Sigmoid colon (tissue), 7 donors: Measurements from ENCODE around the gene VWA5B1. TPM values are rescaled to one million over a fixed set of nuclear protein-coding genes. Genes with fewer than 3 reads are reported as not detected.

ENCODE experiments used
- DNase-seq: peaks from one replicate; pipeline ENCODE4 v3.0.0-alpha.2; 2019
- H3K27ac ChIP-seq, 4 donors: fragments of 200-600 bp; sonication (generic); one replicate each; pipeline ENCODE4 v1.5.1; 2016 to 2019; ENCODE audit warnings: mild to moderate bottlenecking in 1 of 4
- H3K27me3 ChIP-seq, 3 donors: fragments of 200-600 bp; sonication (generic); one replicate each; pipeline ENCODE4 v1.5.1; 2019; ENCODE audit warnings: mild to moderate bottlenecking in 1 of 3
- H3K36me3 ChIP-seq, 4 donors: fragments of 200-600 bp; sonication (generic); one replicate each; pipeline ENCODE4 v1.5.1; 2016 to 2019
- H3K4me1 ChIP-seq, 4 donors: fragments of 200-600 bp; sonication (generic); one replicate each; pipeline ENCODE4 v1.5.1; 2017 to 2019
- H3K4me3 ChIP-seq, 4 donors: fragments of 200-600 bp; sonication (generic); one replicate each; pipeline ENCODE4 v1.5.1; 2017 to 2019; ENCODE audit warnings: mild to moderate bottlenecking in 2 of 4, moderate library complexity in 1 of 4
- H3K9me3 ChIP-seq, 4 donors: fragments of 200-600 bp in 3 of 4; sonication (generic) in 3 of 4; one replicate each; pipeline versions ENCODE4 v1.5.1 to v1.6.1; 2013 to 2019
- CTCF ChIP-seq, 4 experiments: fragments of 450-650 bp in 3 of 4; fragments of 200-600 bp in 1 of 4; IDR thresholded peaks; one replicate each; pipeline ENCODE4 v1.5.1; 2016 to 2019; ENCODE audit warnings: antibody characterized with exemption in 4 of 4, mild to moderate bottlenecking in 3 of 4, moderate library complexity in 2 of 4
- EP300 ChIP-seq, 4 donors: sonication (generic); formaldehyde crosslinking; IDR thresholded peaks; one replicate each; pipeline ENCODE4 v1.6.1; 2017; ENCODE audit warnings: antibody characterized with exemption in 4 of 4
- POLR2A ChIP-seq, 2 donors: fragments of 450-650 bp; IDR thresholded peaks; one replicate each; pipeline ENCODE4 v1.6.1; 2016; ENCODE audit warnings: antibody characterized with exemption in 2 of 2, mild to moderate bottlenecking in 2 of 2, moderate library complexity in 2 of 2
- POLR2AphosphoS5 ChIP-seq, 4 donors: sonication (generic); formaldehyde crosslinking; IDR thresholded peaks; one replicate each; pipeline ENCODE4 v1.6.1; 2017; ENCODE audit warnings: antibody characterized with exemption in 4 of 4
- WGBS, 2 donors: extraction: QIAGEN DNeasy Blood & Tissue Kit; methylation state at CpG; one replicate each; pipeline ENCODE4 v1.1.7; 2013; 5-methylcytosine and 5-hydroxymethylcytosine counted together
- intact Hi-C: fragments of 100-400 bp; cut with DNase I; formaldehyde crosslinking; loops from one replicate; pipeline ENCODE4 v1.15.1; 2023
- polyA plus RNA-seq, 3 donors: library from polyadenylated mRNA; stranded (reverse); fragments of 200-250 nt; gene quantifications; one replicate each; pipeline ENCODE4 v1.2.3, GENCODE V29; 2013
- total RNA-seq, 4 donors: library from RNA; depleted of rRNA; stranded (reverse); fragments of >200 nt; gene quantifications; one replicate each; pipeline ENCODE4 v1.1.0, GENCODE V29; 2016
- donor health status: healthy with polysubstance abuse.
- donor health status: Bipolar disorder and iron deficiency.
- donor health status: healthy.

Gene VWA5B1
- total and polyA plus RNA-seq, 7 donors: 0.16 to 0.22 TPM; not detected in 5

- no peaks in the 10 kb centered on the region for H3K9me3 ChIP-seq
- 79 to 88% methylated on average over 11 of the region's 11 CpGs for WGBS, 2 donors
- H3K4me3 ChIP-seq: no peak overlapping the region
- TF ChIP-seq POLR2A (IDR thresholded peaks at IDR 0.05): no peak
- no peak for TF ChIP-seq CTCF (IDR thresholded peaks at IDR 0.05)
- TF ChIP-seq EP300 (IDR thresholded peaks at IDR 0.05): no peak
- TF ChIP-seq POLR2AphosphoS5 (IDR thresholded peaks at IDR 0.05): no peak
- DNase-seq: no peak
- H3K27me3 ChIP-seq: no peaks in the 10 kb centered on the region
- H3K4me1 ChIP-seq: peaks cover 0 to 15% (median 3%) of the 10 kb centered on the region in 4 donors
- no peaks in the 10 kb centered on the region for H3K36me3 ChIP-seq
- intact Hi-C loops: no loop called here
- H3K27ac ChIP-seq: no peak overlapping the region
Measured at GRCh38 chr1:20319456-20320220, 29.0 kb downstream of the VWA5B1 start.

GRCh38 chr1:20320704-20321103 lies 30.0 kb downstream of the VWA5B1 start:
- intact Hi-C loops: no loop called here
- Histone ChIP-seq H3K36me3 (no peaks in the 10 kb centered on the region), H3K27me3 (no peaks in the 10 kb centered on the region), H3K9me3 (no peaks in the 10 kb centered on the region), H3K4me3 (no peak overlapping the region), H3K4me1 (peaks cover 0 to 20% (median 4%) of the 10 kb centered on the region in 4 donors), H3K27ac (no peak overlapping the region)
- TF ChIP-seq POLR2AphosphoS5 (IDR thresholded peaks at IDR 0.05) (no peak), POLR2A (IDR thresholded peaks at IDR 0.05) (no peak), CTCF (IDR thresholded peaks at IDR 0.05) (no peak), EP300 (IDR thresholded peaks at IDR 0.05) (no peak)
- no peak for DNase-seq
- 85 to 93% methylated on average over 6 of the region's 6 CpGs for WGBS, 2 donors

GRCh38 chr1:20321573-20321972 lies 30.9 kb downstream of the VWA5B1 start:
- no peak for DNase-seq
- no peak for TF ChIP-seq CTCF (IDR thresholded peaks at IDR 0.05)
- no peak for TF ChIP-seq EP300 (IDR thresholded peaks at IDR 0.05)
- no peak for TF ChIP-seq POLR2A (IDR thresholded peaks at IDR 0.05)
- H3K9me3 ChIP-seq: no peaks in the 10 kb centered on the region
- no peaks in the 10 kb centered on the region for H3K27me3 ChIP-seq
- no peak overlapping the region for H3K4me3 ChIP-seq
- intact Hi-C loops: no loop called here
- peaks cover 0 to 20% (median 5%) of the 10 kb centered on the region in 4 donors for H3K4me1 ChIP-seq
- 61 to 79% methylated on average over 5 of the region's 5 CpGs for WGBS, 2 donors
- H3K36me3 ChIP-seq: no peaks in the 10 kb centered on the region
- H3K27ac ChIP-seq: no peak overlapping the region

- 56 to 76% methylated on average over 11 of the region's 11 CpGs for WGBS, 2 donors
- Histone ChIP-seq H3K4me3 (no peak overlapping the region), H3K9me3 (no peaks in the 10 kb centered on the region), H3K27me3 (no peaks in the 10 kb centered on the region), H3K4me1 (peaks cover 0 to 20% (median 5%) of the 10 kb centered on the region in 4 donors), H3K27ac (no peak overlapping the region), H3K36me3 (no peaks in the 10 kb centered on the region)
- TF ChIP-seq POLR2AphosphoS5 (IDR thresholded peaks at IDR 0.05) (no peak), POLR2A (IDR thresholded peaks at IDR 0.05) (no peak), CTCF (IDR thresholded peaks at IDR 0.05) (no peak), EP300 (IDR thresholded peaks at IDR 0.05) (no peak)
- intact Hi-C loops: no loop called here
- no peak for DNase-seq
Measured at GRCh38 chr1:20322081-20322824, 31.6 kb downstream of the VWA5B1 start.
